ENCODE data around the gene TADA3.

TADA3 gene

GRCh38 chr3:9792405-9793160 is at the start of gene TADA3, which contains the start of gene ARPC4:
Gene TADA3 (minus strand): TSS chr3:9792473. CDS start chr3:9791466, 1,007 bp downstream.
Gene ARPC4 (plus strand): TSS chr3:9793082. CDS start chr3:9793122, 40 bp downstream.
- H3K4me3 Mint-ChIP-seq, result peak within 1 kb of the TSS; percentile 96
- no peaks in the 10 kb centered on the region for H3K27me3 Mint-ChIP-seq
- no peaks in the 10 kb centered on the region for H3K9me3 Mint-ChIP-seq
- peak within 1 kb of the TSS; percentile 100 for H3K27ac Mint-ChIP-seq
- peaks cover 67% of the 10 kb centered on the region for H3K4me1 Mint-ChIP-seq
- CTCF ChIA-PET, result interaction anchor here (0.8 to 1.7 kb wide), 5 partner anchors 13 to 142 kb away, joined by 3 to 6 read pairs (median 4); partner anchors contain the start of gene OGG1
- H3K36me3 Mint-ChIP-seq, result peaks cover 58% of the 10 kb centered on the region
- peak; percentile 95 for DNase-seq

GRCh38 chr3:9841015-9841414 is 48.7 kb upstream of the TADA3 start:
- Mint-ChIP-seq H3K36me3 (peaks cover 28% of the 10 kb centered on the region), H3K27me3 (no peaks in the 10 kb centered on the region), H3K27ac (no peak overlapping the region), H3K9me3 (no peaks in the 10 kb centered on the region), H3K4me1 (peaks cover 35% of the 10 kb centered on the region), H3K4me3 (no peak overlapping the region)
- CTCF ChIA-PET, result interaction anchor here (1.4 kb wide), 1 partner anchor 13 kb away, joined by 4 read pairs; no protein-coding TSS in a partner anchor
- no peak for DNase-seq

GRCh38 chr3:9838856-9839255 is 46.6 kb upstream of the TADA3 start:
- no peaks in the 10 kb centered on the region for H3K9me3 Mint-ChIP-seq
- H3K4me3 Mint-ChIP-seq, result no peak overlapping the region
- H3K27ac Mint-ChIP-seq, result no peak overlapping the region
- no peaks in the 10 kb centered on the region for H3K27me3 Mint-ChIP-seq
- peaks cover 19% of the 10 kb centered on the region for H3K4me1 Mint-ChIP-seq
- H3K36me3 Mint-ChIP-seq, result peaks cover 31% of the 10 kb centered on the region
- no peak for DNase-seq
- CTCF ChIA-PET, result no interaction called here

GRCh38 chr3:9837701-9838582 is 45.7 kb upstream of the TADA3 start:
- Mint-ChIP-seq H3K27ac (no peak overlapping the region), H3K9me3 (no peaks in the 10 kb centered on the region), H3K36me3 (peaks cover 31% of the 10 kb centered on the region), H3K4me3 (no peak overlapping the region), H3K4me1 (peaks cover 11% of the 10 kb centered on the region), H3K27me3 (no peaks in the 10 kb centered on the region)
- DNase-seq, result no peak
- CTCF ChIA-PET, result no interaction called here

GRCh38 chr3:9834520-9835380 is 42.5 kb upstream of the TADA3 start:
- no peak for DNase-seq
- CTCF ChIA-PET, result interaction anchor here (1.0 kb wide), 1 partner anchor 52 kb away, joined by 3 read pairs; no protein-coding TSS in a partner anchor
- H3K9me3 Mint-ChIP-seq, result no peaks in the 10 kb centered on the region
- no peak overlapping the region for H3K27ac Mint-ChIP-seq
- H3K4me1 Mint-ChIP-seq, result peaks cover 3% of the 10 kb centered on the region
- peaks cover 23% of the 10 kb centered on the region for H3K36me3 Mint-ChIP-seq
- no peak overlapping the region for H3K4me3 Mint-ChIP-seq
- no peaks in the 10 kb centered on the region for H3K27me3 Mint-ChIP-seq

GRCh38 chr3:9833078-9833477 is 40.8 kb upstream of the TADA3 start:
- no peaks in the 10 kb centered on the region for H3K27me3 Mint-ChIP-seq
- peaks cover 3% of the 10 kb centered on the region for H3K4me1 Mint-ChIP-seq
- no peak overlapping the region for H3K4me3 Mint-ChIP-seq
- no peak for DNase-seq
- H3K9me3 Mint-ChIP-seq, result no peaks in the 10 kb centered on the region
- H3K27ac Mint-ChIP-seq, result no peak overlapping the region
- CTCF ChIA-PET, result interaction anchor here (1.1 kb wide), 1 partner anchor 26 kb away, joined by 3 read pairs; no protein-coding TSS in a partner anchor
- peaks cover 20% of the 10 kb centered on the region for H3K36me3 Mint-ChIP-seq

- CTCF ChIA-PET, result interaction anchor here (1.9 kb wide), 1 partner anchor 101 kb away, joined by 4 read pairs; the partner anchor contains the start of gene CRELD1
- Mint-ChIP-seq H3K4me3 (no peak overlapping the region), H3K27me3 (no peaks in the 10 kb centered on the region), H3K9me3 (no peaks in the 10 kb centered on the region), H3K4me1 (peaks cover 3% of the 10 kb centered on the region), H3K27ac (no peak overlapping the region), H3K36me3 (peaks cover 26% of the 10 kb centered on the region)
- no peak for DNase-seq
Measured at GRCh38 chr3:9831253-9831652, 39.0 kb upstream of the TADA3 start.

GRCh38 chr3:9828801-9829755 is 36.8 kb upstream of the TADA3 start:
- Mint-ChIP-seq H3K4me3 (no peak overlapping the region), H3K36me3 (peaks cover 23% of the 10 kb centered on the region), H3K27ac (no peak overlapping the region), H3K4me1 (peaks cover 3% of the 10 kb centered on the region), H3K9me3 (no peaks in the 10 kb centered on the region), H3K27me3 (no peaks in the 10 kb centered on the region)
- CTCF ChIA-PET, result interaction anchor here (0.9 to 2.8 kb wide), 5 partner anchors 92 to 492 kb away, joined by 3 to 18 read pairs (median 3); partner anchors contain the start of genes CRELD1 and SEC13
- DNase-seq, result no peak

- CTCF ChIA-PET, result interaction anchor here (0.7 to 2.8 kb wide), 7 partner anchors 15 to 465 kb away, joined by 3 to 18 read pairs (median 3); partner anchors contain the start of genes CRELD1 and RPUSD3
- no peaks in the 10 kb centered on the region for H3K27me3 Mint-ChIP-seq
- H3K27ac Mint-ChIP-seq, result peak overlapping the region; percentile 55
- peaks cover 3% of the 10 kb centered on the region for H3K4me1 Mint-ChIP-seq
- peak; percentile 46 for DNase-seq
- H3K4me3 Mint-ChIP-seq, result no peak overlapping the region
- H3K36me3 Mint-ChIP-seq, result peaks cover 20% of the 10 kb centered on the region
- H3K9me3 Mint-ChIP-seq, result no peaks in the 10 kb centered on the region
Measured at GRCh38 chr3:9826815-9827573, 34.7 kb upstream of the TADA3 start.

GRCh38 chr3:9825451-9826040 is 33.3 kb upstream of the TADA3 start:
- no peak for DNase-seq
- CTCF ChIA-PET, result interaction anchor here (0.9 kb wide), 1 partner anchor 121 kb away, joined by 3 read pairs; no protein-coding TSS in a partner anchor
- no peaks in the 10 kb centered on the region for H3K9me3 Mint-ChIP-seq
- H3K36me3 Mint-ChIP-seq, result peaks cover 15% of the 10 kb centered on the region
- no peak overlapping the region for H3K27ac Mint-ChIP-seq
- no peaks in the 10 kb centered on the region for H3K4me1 Mint-ChIP-seq
- H3K27me3 Mint-ChIP-seq, result no peaks in the 10 kb centered on the region
- H3K4me3 Mint-ChIP-seq, result no peak overlapping the region

- no peak overlapping the region for H3K4me3 Mint-ChIP-seq
- peaks cover 4% of the 10 kb centered on the region for H3K36me3 Mint-ChIP-seq
- DNase-seq, result no peak
- no peaks in the 10 kb centered on the region for H3K4me1 Mint-ChIP-seq
- no peaks in the 10 kb centered on the region for H3K27me3 Mint-ChIP-seq
- H3K27ac Mint-ChIP-seq, result no peak overlapping the region
- CTCF ChIA-PET, result no interaction called here
- H3K9me3 Mint-ChIP-seq, result no peaks in the 10 kb centered on the region
Measured at GRCh38 chr3:9820946-9821345, 28.7 kb upstream of the TADA3 start.

GRCh38 chr3:9820543-9820942 is 28.3 kb upstream of the TADA3 start:
- Mint-ChIP-seq H3K27ac (no peak overlapping the region), H3K27me3 (no peaks in the 10 kb centered on the region), H3K4me1 (no peaks in the 10 kb centered on the region), H3K4me3 (no peak overlapping the region), H3K9me3 (no peaks in the 10 kb centered on the region), H3K36me3 (peaks cover 4% of the 10 kb centered on the region)
- CTCF ChIA-PET, result no interaction called here
- DNase-seq, result no peak

Data from activated naive CD4-positive, alpha-beta T cell treated with anti-CD3 and anti-CD28 coated beads, Interleukin-2, amount 10 ng/mL, durations not matched to agents 7 days and 5 days (primary cell).